ENCODE data around the gene PMP22. TPM values are rescaled to one million over a fixed set of nuclear protein-coding genes. Genes with fewer than 3 reads are reported as not detected.
A peak's percentile ranks its signal among the peaks of the same experiment; 100 is the strongest.

Gene PMP22
- total RNA-seq, 6 experiments from 2014 or later, result 3.0 to 9.2 (median 6.9) TPM

DNA sequence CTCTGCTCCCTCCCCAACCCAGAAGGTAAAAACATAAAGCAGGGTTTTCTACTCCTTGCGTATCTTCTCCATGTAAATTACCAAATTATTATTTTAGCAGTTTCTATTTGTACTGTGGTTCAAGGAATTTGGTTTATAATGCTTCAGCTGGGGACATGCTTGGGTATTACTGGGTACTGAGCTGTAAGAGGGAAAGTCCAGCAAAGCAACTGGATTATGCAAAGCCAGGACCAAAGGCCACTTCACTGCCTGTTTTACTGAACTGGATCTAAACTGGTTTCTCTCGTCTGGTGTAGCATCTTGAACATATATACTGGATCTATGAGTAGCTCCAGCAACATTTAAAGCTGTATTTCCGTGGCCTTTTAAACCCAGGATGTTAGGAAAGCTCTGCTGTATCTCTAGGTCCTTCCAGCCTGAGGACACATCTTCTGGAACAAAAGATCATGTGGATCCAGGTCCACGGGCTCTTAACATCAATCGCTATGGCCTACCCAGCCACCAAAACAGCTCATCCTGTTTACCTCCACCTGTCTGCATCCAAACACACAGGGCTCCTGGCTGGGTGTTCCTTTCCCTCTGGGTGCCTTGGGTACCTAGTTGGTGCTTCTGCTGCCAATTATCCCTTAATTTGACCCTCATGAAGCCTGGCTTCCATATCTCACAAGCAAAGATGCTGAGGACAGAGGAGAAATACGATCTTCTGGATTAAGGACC, 7.2 kb downstream of the PMP22 start:
- no peak for ATAC-seq
- 73% methylated on average over 4 of the region's 6 CpGs for WGBS (ENCODE audit: insufficient coverage, low coverage, low lambda C conversion rate, missing lambda C conversion rate)
- Histone ChIP-seq H3K27me3 (no peaks in the 10 kb centered on the region), H3K9me3 (no peaks in the 10 kb centered on the region), H3K4me3 (no peak overlapping the region), H3K36me3 (no peaks in the 10 kb centered on the region), H3K4me1 (peaks cover 0 to 7% (median 0%) of the 10 kb centered on the region in 4 donors), H3K27ac (no peak overlapping the region)
- intact Hi-C loops (cut with DNase I), result no loop called here
- DNase-seq, result no peak
- TF ChIP-seq, protein P1, sequence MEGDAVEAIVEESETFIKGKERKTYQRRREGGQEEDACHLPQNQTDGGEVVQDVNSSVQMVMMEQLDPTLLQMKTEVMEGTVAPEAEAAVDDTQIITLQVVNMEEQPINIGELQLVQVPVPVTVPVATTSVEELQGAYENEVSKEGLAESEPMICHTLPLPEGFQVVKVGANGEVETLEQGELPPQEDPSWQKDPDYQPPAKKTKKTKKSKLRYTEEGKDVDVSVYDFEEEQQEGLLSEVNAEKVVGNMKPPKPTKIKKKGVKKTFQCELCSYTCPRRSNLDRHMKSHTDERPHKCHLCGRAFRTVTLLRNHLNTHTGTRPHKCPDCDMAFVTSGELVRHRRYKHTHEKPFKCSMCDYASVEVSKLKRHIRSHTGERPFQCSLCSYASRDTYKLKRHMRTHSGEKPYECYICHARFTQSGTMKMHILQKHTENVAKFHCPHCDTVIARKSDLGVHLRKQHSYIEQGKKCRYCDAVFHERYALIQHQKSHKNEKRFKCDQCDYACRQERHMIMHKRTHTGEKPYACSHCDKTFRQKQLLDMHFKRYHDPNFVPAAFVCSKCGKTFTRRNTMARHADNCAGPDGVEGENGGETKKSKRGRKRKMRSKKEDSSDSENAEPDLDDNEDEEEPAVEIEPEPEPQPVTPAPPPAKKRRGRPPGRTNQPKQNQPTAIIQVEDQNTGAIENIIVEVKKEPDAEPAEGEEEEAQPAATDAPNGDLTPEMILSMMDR (IDR thresholded peaks at IDR 0.05), result no peak
- TF ChIP-seq POLR2A (IDR thresholded peaks at IDR 0.05), result no peak

DNA sequence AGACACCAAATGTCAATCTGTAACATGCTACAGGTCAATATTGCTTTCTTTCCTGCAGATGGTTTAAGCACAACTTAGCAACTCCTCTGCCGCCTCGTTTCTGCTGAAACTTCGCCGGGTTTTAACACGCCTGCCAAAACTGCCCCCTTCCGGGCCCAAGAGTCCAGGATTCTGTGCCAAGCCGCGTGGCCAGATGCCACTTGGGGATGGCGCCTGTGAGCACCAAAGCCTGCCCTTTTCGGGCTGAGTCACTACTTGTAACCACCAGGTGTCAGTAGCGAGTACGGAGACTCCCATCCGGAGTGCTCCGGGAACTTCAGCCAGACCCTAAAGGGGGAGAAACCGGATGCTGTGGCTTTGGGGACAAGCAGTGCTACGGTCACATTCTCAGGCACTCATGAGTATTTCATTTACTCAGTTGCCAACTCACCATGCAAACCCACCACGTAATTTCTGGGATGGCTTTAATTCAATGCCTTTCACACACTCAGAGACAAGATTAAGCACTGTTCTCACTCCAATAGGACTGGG, 7.8 kb downstream of the PMP22 start:
- H3K4me3 ChIP-seq, result no peak overlapping the region
- peaks cover 0 to under 1% of the 10 kb centered on the region in 2 donors for H3K27me3 ChIP-seq
- DNase-seq (peak; percentile 78 to 82 (median 79)), ATAC-seq (peak; percentile 72 to 82 (median 76))
- H3K36me3 ChIP-seq, result no peaks in the 10 kb centered on the region
- 0% methylated on average over 7 of the region's 17 CpGs for WGBS (ENCODE audit: insufficient coverage, low coverage, low lambda C conversion rate, missing lambda C conversion rate)
- TF ChIP-seq, protein P1 (IDR thresholded peaks at IDR 0.05), result peak; percentile 77 to 96 (median 93)
- TF ChIP-seq POLR2A (IDR thresholded peaks at IDR 0.05), result no peak
- H3K9me3 ChIP-seq, result no peaks in the 10 kb centered on the region
- H3K27ac ChIP-seq, result no peak overlapping the region
- H3K4me1 ChIP-seq, result peaks cover 0 to 7% (median 0%) of the 10 kb centered on the region in 4 donors
- intact Hi-C loops (cut with DNase I), result no loop called here

DNA sequence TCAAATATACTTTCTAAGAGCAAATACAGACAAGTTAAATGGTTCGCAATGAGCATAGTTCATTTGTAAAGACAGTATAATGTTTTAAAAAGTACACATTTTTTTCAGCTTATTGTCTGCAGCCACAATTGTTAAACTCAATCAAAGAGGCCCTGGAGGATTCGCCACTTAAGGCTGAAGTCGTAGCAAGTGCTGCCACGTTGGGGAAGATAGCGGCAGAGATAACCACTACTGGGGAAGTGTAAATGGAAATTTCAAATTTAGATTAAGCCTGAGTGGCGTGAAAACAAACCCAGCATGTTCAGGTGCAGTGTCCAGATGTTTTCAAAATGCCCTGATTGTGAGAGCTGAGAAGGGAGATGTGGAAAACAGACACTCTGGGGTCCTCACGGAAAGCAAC, 8.4 kb downstream of the PMP22 start:
- Histone ChIP-seq H3K9me3 (no peaks in the 10 kb centered on the region), H3K27ac (no peak overlapping the region), H3K36me3 (no peaks in the 10 kb centered on the region), H3K27me3 (peaks cover 0 to 3% of the 10 kb centered on the region in 2 donors), H3K4me3 (no peak overlapping the region), H3K4me1 (peaks cover 0 to 7% (median 0%) of the 10 kb centered on the region in 4 donors)
- ATAC-seq (no peak), DNase-seq (no peak)
- intact Hi-C loops (cut with DNase I), result no loop called here
- TF ChIP-seq, protein P1 (IDR thresholded peaks at IDR 0.05), result no peak
- TF ChIP-seq POLR2A (IDR thresholded peaks at IDR 0.05), result no peak
- 46% methylated on average over 7 of the region's 7 CpGs for WGBS (ENCODE audit: insufficient coverage, low coverage, low lambda C conversion rate, missing lambda C conversion rate)

DNA sequence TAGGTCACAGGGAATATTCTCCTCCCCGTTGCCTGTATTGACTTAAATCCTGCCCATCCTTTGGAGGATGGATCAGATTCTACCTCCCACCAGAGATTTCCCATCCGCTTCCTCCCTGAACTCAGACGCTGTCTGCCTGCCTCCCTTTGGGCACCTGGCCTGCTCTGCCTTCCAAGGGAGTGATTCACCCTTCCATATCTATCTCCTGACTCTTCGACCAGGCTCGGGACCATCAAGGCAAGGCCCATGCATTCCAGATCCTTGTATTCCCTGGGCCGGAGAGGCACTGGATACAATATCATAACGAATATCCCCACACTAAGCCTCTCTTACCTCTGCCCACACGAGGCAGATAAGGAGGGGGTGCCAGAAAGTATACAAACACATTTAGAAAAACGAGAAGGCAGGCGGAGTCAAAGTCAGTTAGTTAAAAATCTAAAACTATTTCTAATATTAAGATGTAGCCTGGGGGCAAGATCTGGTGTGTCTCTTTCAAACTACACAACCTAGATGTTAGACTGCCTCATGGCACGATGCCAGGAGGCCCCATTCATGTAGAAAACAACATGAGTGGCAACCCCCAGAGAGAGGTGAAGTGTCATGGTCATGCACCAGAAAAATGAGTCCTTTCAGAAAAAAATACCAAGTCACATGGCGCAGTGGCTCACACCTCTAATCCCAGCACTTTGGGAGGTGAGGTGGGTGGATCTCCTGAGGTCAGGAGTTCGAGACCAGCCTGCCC, 9.2 kb downstream of the PMP22 start:
- H3K4me1 ChIP-seq, result peaks cover 0 to 4% (median 0%) of the 10 kb centered on the region in 4 donors
- ATAC-seq (no peak), DNase-seq (no peak)
- intact Hi-C loops (cut with DNase I), result no loop called here
- H3K4me3 ChIP-seq, result no peak overlapping the region
- H3K27me3 ChIP-seq, result peaks cover 0 to 3% of the 10 kb centered on the region in 2 donors
- TF ChIP-seq POLR2A (IDR thresholded peaks at IDR 0.05), result no peak
- H3K36me3 ChIP-seq, result no peaks in the 10 kb centered on the region
- H3K9me3 ChIP-seq, result no peaks in the 10 kb centered on the region
- WGBS (ENCODE audit: insufficient coverage, low coverage, low lambda C conversion rate, missing lambda C conversion rate), result 71% methylated on average over 11 of the region's 13 CpGs
- H3K27ac ChIP-seq, result no peak overlapping the region
